ENCODE results near the gene CRADD. TPM values are rescaled to one million over a fixed set of nuclear protein-coding genes. Genes with fewer than 3 reads are reported as not detected.

Gene CRADD
- total RNA-seq, 1 experiment from 2014 or later: 10.1 TPM

DNA sequence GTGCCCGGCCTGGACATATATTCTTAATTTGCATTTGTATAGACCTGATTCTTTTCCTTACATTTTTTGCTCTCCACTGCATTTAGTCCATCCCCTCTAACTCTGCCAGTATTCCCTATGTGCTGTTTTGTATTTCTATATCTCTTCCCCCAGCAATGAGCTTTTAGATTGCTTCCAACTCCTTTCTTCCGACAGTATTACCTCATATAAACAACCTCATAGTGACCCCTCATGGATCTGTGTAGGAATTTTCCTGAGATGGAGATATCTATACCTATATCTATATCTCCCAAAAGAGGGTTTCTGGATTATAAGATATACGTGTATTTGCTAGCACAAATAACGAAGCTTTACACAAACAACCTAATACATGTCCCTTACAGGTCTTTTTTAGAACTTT is 161.9 kb downstream of the CRADD start:
- intact Hi-C loops (cut with micrococcal nuclease; ENCODE audit: unreplicated experiment): no loop called here
- CTCF ChIA-PET: no interaction called here
- Mint-ChIP-seq H3K27ac (ENCODE audit: unreplicated experiment) (no peak overlapping the region), H3K4me3 (ENCODE audit: low read depth, unreplicated experiment) (no peak overlapping the region), H3K4me1 (ENCODE audit: low read depth, unreplicated experiment) (no peaks in the 10 kb centered on the region), H3K9me3 (ENCODE audit: low read depth, unreplicated experiment) (no peaks in the 10 kb centered on the region), H3K36me3 (ENCODE audit: insufficient read depth, unreplicated experiment) (no peaks in the 10 kb centered on the region), H3K27me3 (ENCODE audit: unreplicated experiment) (no peaks in the 10 kb centered on the region)
- no TSS peak for BruUV-seq (replicated peaks)
- DNase-seq: no peak
- TF ChIP-seq, protein P1, sequence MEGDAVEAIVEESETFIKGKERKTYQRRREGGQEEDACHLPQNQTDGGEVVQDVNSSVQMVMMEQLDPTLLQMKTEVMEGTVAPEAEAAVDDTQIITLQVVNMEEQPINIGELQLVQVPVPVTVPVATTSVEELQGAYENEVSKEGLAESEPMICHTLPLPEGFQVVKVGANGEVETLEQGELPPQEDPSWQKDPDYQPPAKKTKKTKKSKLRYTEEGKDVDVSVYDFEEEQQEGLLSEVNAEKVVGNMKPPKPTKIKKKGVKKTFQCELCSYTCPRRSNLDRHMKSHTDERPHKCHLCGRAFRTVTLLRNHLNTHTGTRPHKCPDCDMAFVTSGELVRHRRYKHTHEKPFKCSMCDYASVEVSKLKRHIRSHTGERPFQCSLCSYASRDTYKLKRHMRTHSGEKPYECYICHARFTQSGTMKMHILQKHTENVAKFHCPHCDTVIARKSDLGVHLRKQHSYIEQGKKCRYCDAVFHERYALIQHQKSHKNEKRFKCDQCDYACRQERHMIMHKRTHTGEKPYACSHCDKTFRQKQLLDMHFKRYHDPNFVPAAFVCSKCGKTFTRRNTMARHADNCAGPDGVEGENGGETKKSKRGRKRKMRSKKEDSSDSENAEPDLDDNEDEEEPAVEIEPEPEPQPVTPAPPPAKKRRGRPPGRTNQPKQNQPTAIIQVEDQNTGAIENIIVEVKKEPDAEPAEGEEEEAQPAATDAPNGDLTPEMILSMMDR (IDR thresholded peaks at IDR 0.05; ENCODE audit: unreplicated experiment): no peak

DNA sequence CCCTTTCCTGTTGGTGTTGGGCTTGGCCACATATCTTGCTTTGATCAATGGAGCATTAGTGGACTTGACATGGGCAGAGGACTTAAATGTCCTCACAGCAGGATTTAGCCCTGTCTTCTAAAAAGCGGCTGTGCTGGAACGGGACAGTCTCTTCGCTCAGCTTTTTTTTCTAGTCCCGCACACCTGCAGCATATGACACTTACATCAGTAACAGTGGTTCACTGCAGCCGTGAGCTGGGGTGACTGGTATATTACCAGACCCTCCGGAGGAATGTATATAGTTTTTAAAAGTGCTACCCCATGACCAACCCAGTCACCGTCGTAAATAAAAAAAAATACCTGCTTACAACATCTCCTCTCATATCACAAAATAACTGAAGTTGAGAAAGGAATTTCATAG is 164.5 kb downstream of the CRADD start:
- Mint-ChIP-seq H3K9me3 (ENCODE audit: low read depth, unreplicated experiment) (no peaks in the 10 kb centered on the region), H3K4me3 (ENCODE audit: low read depth, unreplicated experiment) (no peak overlapping the region), H3K4me1 (ENCODE audit: low read depth, unreplicated experiment) (no peaks in the 10 kb centered on the region), H3K27ac (ENCODE audit: unreplicated experiment) (no peak overlapping the region), H3K27me3 (ENCODE audit: unreplicated experiment) (no peaks in the 10 kb centered on the region), H3K36me3 (ENCODE audit: insufficient read depth, unreplicated experiment) (no peaks in the 10 kb centered on the region)
- BruUV-seq (replicated peaks): no TSS peak
- intact Hi-C loops (cut with micrococcal nuclease; ENCODE audit: unreplicated experiment): no loop called here
- CTCF ChIA-PET: interaction anchor here (0.6 kb wide), 1 partner anchor 311 kb away, joined by 3 read pairs; no protein-coding TSS in a partner anchor
- DNase-seq: no peak
- TF ChIP-seq, protein P1 (IDR thresholded peaks at IDR 0.05; ENCODE audit: unreplicated experiment): no peak

DNA sequence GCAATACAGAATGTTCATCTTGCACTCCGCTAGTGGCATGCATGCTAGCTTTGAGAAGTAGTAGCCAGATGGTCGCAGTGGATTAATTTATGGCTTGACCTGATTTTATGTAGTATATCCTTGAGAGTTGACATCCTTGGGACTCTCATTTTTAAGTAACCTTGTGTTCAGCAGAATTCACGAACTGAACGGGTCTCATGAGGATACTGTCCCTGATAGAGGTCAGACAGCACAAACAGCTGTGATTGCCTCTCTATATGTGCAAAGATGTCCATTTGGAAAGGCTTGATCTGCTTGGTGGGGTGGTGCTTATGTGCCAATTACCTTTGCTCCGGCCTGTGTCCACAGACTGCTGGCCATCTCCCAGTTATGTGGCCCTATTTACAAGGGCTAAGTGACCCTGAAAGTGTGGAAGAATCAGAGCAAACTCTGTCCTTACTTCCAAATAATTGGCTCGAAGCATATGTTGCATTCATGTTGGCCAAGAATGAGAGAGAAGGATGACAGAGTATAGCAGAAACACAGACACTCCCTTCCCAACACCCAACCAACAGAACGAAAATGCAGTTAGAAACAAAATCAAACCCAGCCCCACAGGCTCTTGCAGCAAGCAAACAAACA is 167.1 kb downstream of the CRADD start:
- Mint-ChIP-seq H3K4me3 (ENCODE audit: low read depth, unreplicated experiment) (no peak overlapping the region), H3K36me3 (ENCODE audit: insufficient read depth, unreplicated experiment) (no peaks in the 10 kb centered on the region), H3K27me3 (ENCODE audit: unreplicated experiment) (no peaks in the 10 kb centered on the region), H3K4me1 (ENCODE audit: low read depth, unreplicated experiment) (no peaks in the 10 kb centered on the region), H3K9me3 (ENCODE audit: low read depth, unreplicated experiment) (peaks cover 3% of the 10 kb centered on the region), H3K27ac (ENCODE audit: unreplicated experiment) (no peak overlapping the region)
- TF ChIP-seq, protein P1 (IDR thresholded peaks at IDR 0.05; ENCODE audit: unreplicated experiment): no peak
- CTCF ChIA-PET: no interaction called here
- DNase-seq: no peak
- intact Hi-C loops (cut with micrococcal nuclease; ENCODE audit: unreplicated experiment): no loop called here
- no TSS peak for BruUV-seq (replicated peaks)

DNA sequence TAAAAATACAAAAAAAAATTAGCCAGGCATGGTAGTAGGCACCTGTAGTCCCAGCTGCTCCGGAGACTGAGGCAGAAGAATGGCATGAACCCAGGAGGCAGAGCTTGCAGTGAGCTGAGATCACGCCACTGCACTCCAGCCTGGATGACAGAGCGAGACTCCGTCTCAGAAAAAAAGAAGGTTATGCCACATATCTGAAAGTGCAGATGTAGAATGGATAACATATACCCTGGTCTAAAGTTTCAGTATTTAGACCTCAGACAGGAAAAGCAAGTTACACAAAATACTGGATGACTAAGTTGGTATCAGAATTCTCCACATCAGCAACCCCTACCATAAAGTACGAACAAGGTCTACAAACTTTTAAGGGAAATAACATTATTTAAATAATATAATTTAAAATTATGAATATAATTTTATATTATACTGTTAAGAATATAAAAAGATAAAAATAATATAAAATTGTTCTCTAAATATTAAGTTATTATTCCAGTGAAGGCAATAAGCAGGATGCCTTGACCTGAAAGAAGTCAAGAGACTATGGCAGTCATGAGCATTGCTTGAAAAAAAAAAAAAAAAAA is 169.9 kb downstream of the CRADD start:
- H3K27me3 Mint-ChIP-seq (ENCODE audit: unreplicated experiment): no peaks in the 10 kb centered on the region
- no TSS peak for BruUV-seq (replicated peaks)
- no peak overlapping the region for H3K4me3 Mint-ChIP-seq (ENCODE audit: low read depth, unreplicated experiment)
- H3K9me3 Mint-ChIP-seq (ENCODE audit: low read depth, unreplicated experiment): peaks cover 3% of the 10 kb centered on the region
- intact Hi-C loops (cut with micrococcal nuclease; ENCODE audit: unreplicated experiment): no loop called here
- TF ChIP-seq, protein P1 (IDR thresholded peaks at IDR 0.05; ENCODE audit: unreplicated experiment): no peak
- CTCF ChIA-PET: no interaction called here
- H3K27ac Mint-ChIP-seq (ENCODE audit: unreplicated experiment): no peak overlapping the region
- DNase-seq: no peak
- no peaks in the 10 kb centered on the region for H3K36me3 Mint-ChIP-seq (ENCODE audit: insufficient read depth, unreplicated experiment)
- H3K4me1 Mint-ChIP-seq (ENCODE audit: low read depth, unreplicated experiment): no peaks in the 10 kb centered on the region
